GM10266 (cell line): ENCODE results near the gene DRD5.
"Not testable (repeated sequence)": the region's sequence is repeated elsewhere in the genome, so short reads cannot be mapped to it uniquely, and the experiment has no call there.

Experiments used
- DNase-seq: peaks from one replicate; pipeline ENCODE4 v3.0.0; 2012; ENCODE audit errors: extremely low spot score
- CTCF ChIP-seq: IDR thresholded peaks from 2 replicates; pipeline ENCODE4 v1.5.1; 2012; ENCODE audit warnings: mild to moderate bottlenecking, low read depth; ENCODE audit not compliant: control insufficient read depth, insufficient read depth; ENCODE audit errors: missing control alignments

The DRD5 gene

GRCh38 chr4:9781343-9782135, at the start of gene DRD5:
DRD5 (plus strand) TSS chr4:9781634; CDS start chr4:9782030, 396 bp downstream.
- no peak for TF ChIP-seq CTCF
- DNase-seq: no peak

- DNase-seq: not testable (repeated sequence)
These were observed 49.2 kb upstream of the DRD5 start for GRCh38 chr4:9732256-9732655.

GRCh38 chr4:9735515-9735914, 45.9 kb upstream of the DRD5 start:
- no peak for TF ChIP-seq CTCF
- no peak for DNase-seq

- not testable (repeated sequence) for DNase-seq
These were observed 44.2 kb upstream of the DRD5 start for GRCh38 chr4:9737280-9737679.

GRCh38 chr4:9743789-9744188, 37.6 kb upstream of the DRD5 start:
- not testable (repeated sequence) for DNase-seq

- DNase-seq: no peak
- no peak for TF ChIP-seq CTCF
These were observed 35.7 kb upstream of the DRD5 start for GRCh38 chr4:9745782-9746181.

GRCh38 chr4:9758641-9759317, 22.7 kb upstream of the DRD5 start:
- TF ChIP-seq CTCF: no peak
- no peak for DNase-seq

GRCh38 chr4:9762823-9763475, 18.5 kb upstream of the DRD5 start:
- DNase-seq: peak; percentile 73
- peak; percentile 72 for TF ChIP-seq CTCF

GRCh38 chr4:9764155-9764696, 17.2 kb upstream of the DRD5 start:
- TF ChIP-seq CTCF: no peak
- no peak for DNase-seq
